Measurements from ENCODE around the gene MGLL.

The MGLL gene

DNA sequence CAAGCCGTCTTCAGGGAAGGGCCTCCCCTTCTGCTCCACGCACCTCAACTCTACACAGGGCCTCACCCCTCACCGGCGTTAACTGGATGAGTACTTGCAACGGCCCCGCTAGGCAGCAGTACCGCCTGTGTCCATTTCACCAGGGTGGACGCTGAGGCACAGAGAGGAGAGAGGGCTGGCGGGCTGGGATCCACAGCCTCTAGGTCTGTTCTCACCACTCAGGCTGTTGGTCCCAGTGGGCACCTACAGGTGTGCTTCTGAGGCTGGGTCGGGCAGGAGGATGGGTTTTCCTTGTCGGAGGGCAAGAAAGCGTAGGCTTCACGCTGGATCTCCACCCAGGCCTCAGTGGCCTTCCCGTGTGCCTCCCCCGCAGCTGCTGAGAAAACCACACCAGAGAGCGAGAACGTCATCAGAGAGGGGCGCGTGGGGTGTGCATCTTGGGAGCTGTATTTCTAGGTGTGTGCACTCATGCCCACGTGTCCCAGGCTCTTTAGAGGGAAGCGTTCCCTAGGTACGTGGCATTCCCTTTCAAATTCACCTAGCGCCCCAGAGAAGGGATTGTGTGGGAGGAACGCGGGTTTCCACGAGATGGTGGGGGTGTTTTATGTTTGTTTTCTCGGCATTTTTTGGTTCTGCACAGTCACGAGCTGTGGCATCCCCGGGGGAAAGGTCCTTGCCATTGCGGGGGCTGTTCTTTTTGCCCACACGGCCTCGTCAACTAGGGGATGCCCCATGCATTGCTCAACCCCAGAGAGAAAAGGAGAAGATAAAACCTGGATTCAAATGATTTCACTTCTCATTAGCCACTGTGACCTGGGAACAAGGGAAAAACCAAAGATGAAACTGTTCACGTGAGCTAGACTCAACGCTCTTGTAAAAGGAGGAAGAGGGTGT, 67.7 kb downstream of the MGLL start:
- DNase-seq (ENCODE audit: low read depth): no peak

GRCh38 chr3:127753898-127754410, 68.4 kb downstream of the MGLL start:
- no peak for DNase-seq (ENCODE audit: low read depth)

GRCh38 chr3:127753338-127753737, 69.0 kb downstream of the MGLL start:
- DNase-seq (ENCODE audit: low read depth): no peak

- no peak for DNase-seq (ENCODE audit: low read depth)
Measured at GRCh38 chr3:127751782-127752181, 70.5 kb downstream of the MGLL start.

DNA sequence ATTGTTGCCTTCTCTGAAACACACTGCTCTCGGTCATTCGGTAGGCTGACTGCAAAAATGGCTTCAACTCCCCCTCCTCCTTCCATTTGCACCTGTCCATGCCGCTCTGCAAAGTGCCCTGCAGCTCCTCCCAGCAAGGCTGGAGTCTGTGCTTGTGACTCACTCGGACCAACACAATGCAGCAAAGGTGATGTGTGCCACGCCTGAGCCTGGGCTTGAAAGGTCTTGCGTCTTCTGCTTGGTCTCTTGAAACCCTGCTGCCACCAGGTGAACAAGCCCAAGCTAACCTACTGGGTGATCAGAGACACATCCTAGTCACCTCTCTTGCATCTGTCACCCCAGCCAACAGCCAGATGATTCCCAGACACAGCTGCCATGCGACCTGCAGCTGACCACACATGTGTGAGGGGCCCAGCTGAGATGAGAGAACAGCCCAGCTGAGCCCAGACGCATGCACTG, 71.1 kb downstream of the MGLL start:
- no peak for DNase-seq (ENCODE audit: low read depth)

DNA sequence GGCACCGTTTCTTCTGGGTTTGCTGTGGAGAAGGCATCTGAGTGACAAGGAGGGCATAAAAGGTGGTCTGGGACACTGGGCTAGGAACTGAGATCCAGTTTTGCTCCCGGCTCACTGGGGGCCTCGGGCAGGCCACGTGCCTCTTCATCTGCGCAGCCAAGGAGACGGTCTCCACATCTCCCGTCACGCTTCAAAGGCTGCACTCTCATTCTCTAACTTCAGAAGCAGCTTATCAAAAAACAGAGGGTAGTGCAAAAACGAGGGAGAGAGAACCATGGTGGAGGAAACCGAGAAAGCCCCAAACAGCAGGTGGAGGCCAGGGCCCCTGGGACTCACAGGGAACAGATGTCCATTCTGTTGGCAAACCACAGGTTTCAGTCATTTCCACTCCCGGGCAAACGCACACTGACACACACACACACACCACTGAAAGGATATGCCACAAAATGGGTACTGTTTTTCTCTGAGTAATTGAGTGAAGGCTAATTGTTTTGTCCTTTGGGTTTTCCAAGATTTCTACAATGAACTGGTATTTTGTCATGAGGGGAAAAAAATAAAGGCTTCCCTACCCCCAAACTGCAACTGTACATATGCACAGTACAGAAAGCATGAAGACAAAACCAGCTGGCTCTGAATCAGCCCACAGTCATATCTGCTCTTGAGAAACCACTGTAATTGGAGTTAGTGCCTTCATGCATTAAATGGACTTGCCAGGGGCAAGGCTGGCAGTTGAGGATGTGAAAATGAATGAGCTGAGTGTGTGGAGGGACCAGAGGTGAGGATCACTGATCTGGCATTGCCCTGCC, 71.9 kb downstream of the MGLL start:
- no peak for DNase-seq (ENCODE audit: low read depth)

- no peak for DNase-seq (ENCODE audit: low read depth)
Measured at GRCh38 chr3:127749787-127750225, 72.5 kb downstream of the MGLL start.

GRCh38 chr3:127749361-127749760, 73.0 kb downstream of the MGLL start:
- DNase-seq (ENCODE audit: low read depth): no peak

- no peak for DNase-seq (ENCODE audit: low read depth)
Measured at GRCh38 chr3:127748754-127749327, 73.5 kb downstream of the MGLL start.

DNA sequence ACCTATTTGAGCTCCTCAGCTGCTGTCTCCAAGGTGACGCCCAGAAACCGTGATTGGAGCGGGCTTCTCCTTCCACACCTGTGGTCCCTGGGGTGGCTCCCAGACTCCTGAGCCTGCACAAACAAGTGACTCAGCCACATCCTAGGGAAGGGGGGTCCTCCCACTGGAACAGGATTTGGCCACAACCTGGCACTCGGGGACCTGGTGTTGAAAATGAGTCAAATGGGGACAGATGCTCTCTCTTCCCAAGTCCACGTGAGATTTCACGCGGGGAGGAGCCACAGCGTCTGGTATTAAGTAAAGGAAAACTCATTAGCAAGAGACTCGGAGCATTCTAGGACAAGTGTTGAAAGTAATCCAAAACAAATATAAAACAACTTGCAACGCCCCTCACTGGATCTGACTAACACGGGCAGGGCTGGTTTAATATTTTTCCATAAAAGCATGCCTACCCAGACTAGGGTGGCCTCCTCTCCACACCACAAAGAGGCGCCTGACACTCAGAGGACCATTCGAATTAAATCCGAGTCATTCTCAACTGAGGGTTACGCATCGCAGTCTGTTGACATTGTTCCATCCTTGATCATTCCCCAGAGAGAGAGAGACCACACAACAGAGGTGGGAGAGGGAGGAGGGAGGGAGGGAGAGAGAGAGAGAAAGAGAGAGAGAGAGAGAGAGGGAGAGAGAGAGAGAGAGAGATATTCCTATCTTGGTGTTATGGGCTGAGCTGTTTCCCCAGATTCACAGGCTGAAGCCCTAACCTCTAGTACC, 74.4 kb downstream of the MGLL start:
- DNase-seq (ENCODE audit: low read depth): no peak

- DNase-seq (ENCODE audit: low read depth): no peak
Measured at GRCh38 chr3:127747066-127747465, 75.2 kb downstream of the MGLL start.

- no peak for DNase-seq (ENCODE audit: low read depth)
Measured at GRCh38 chr3:127746400-127747057, 75.8 kb downstream of the MGLL start.

- no peak for DNase-seq (ENCODE audit: low read depth)
Measured at GRCh38 chr3:127745656-127746399, 76.5 kb downstream of the MGLL start.

DNA sequence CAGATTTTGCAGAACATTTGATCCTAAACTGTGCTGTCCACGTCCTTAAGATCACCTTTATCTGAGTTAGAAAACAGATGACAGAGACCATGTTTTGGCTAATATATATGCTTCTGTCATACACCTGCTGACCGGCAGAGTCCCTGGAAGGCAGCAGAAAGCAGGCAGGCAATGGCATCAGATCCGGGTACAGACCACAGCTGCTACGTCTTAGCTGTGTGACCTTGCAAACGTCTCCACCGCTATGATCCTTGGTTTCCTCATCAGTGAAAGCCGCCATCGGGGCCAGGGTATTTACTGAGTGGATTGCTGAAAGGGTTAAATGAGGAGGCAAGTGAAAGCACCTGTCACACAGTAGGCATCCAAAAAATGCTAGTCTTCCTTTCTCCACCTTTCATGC, 77.4 kb downstream of the MGLL start:
- DNase-seq (ENCODE audit: low read depth): no peak

DNA sequence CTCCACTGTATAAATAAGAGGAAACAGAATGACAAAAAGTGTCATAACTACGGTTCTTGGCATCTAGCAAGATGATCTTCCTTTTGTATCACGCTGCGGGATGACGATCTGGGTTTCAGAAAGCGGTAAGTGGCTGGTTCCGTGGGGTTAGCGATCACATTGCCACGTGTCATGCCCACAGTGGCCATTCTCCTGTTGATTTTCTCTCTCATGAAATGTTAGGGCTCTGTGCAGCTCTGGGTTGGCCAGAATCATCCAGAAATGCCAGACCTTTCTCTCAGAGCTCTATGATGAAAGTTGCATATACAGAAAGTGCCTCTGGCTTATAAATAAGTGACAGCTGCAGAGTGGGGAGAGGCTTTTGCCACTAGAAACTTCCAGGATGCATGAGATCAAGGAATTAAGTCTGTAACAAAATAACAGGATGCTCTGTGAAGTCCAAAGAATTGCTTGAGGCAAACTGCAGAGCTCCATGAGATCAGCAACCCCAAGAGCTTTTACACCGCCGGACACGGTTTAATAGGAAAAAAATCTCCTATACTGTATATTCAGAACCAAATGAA, 78.0 kb downstream of the MGLL start:
- DNase-seq (ENCODE audit: low read depth): no peak

DNA sequence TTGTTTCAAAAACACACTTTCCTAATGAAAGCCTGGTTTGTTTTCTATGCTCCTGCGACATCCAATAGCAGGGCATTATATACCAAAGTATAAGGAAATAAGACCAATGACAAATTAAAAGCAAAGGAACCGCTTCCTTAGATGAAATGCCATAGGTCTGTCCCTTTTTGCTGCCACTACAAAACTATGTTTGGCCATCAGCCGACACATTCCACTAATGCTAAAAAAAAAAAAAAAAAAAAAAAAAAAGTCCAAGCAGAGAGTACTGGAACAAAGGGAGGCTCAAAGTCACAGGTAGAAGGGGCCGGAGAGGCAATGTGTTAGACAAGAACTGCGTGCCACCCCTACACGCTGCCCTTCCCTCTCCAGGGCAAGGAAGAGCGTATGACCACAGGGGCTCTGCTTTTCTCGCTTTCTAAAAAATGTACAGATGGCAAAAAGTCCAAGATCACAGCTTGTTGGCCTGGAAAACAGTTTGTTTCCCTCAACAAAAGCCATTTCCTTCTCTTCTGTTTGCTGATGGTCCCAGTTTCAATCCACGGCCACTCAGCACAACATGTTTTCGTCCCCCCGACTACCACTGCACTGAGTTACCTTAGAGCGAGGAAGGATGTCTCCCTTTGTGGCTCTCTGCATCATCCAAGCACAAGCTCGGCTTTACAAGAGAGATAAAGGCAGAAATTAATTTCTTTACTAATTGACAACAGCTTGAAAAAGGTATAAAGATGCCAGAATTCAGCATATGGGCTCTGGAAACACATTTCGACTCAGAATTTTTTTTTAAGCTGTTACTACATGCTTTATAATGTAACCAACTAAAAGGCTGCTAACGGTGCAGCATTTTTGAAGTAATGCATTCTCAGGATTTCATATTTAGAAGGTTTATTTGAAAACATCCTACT, 78.7 kb downstream of the MGLL start:
- DNase-seq (ENCODE audit: low read depth): no peak

- DNase-seq (ENCODE audit: low read depth): no peak
Measured at GRCh38 chr3:127742580-127742979, 79.7 kb downstream of the MGLL start.

GRCh38 chr3:127741690-127742089, 80.6 kb downstream of the MGLL start:
- DNase-seq (ENCODE audit: low read depth): no peak

DNA sequence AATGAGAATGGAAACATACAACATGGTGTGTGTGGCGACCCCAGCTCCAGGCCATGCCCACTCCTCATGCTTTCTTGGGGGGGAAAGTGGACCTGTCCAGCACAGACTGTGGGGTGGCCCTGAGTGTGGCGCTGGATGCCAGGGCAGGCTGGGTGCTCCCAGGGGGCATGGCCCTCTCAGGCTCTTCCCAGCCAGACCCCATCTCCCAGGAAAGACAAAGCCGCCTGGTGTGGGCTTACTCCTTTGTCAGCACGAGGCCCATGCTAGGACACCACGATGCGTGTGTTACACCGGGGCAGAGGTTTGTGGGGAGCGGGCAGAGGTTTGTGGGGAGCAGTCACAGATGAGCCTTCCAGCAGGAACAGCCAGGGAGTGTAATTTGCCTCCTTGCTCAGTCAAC, 81.1 kb downstream of the MGLL start:
- DNase-seq (ENCODE audit: low read depth): no peak

Measured in stimulated activated CD8-positive, alpha-beta memory T cell treated with anti-CD3 and anti-CD28 coated beads, Interleukin-15, amount 100 ng/mL, for 1 hour (primary cell).